ENCODE measurements around the gene CCNI.
"Not testable (repeated sequence)": the region's sequence is repeated elsewhere in the genome, so short reads cannot be mapped to it uniquely, and the experiment has no call there.

The CCNI gene

DNA sequence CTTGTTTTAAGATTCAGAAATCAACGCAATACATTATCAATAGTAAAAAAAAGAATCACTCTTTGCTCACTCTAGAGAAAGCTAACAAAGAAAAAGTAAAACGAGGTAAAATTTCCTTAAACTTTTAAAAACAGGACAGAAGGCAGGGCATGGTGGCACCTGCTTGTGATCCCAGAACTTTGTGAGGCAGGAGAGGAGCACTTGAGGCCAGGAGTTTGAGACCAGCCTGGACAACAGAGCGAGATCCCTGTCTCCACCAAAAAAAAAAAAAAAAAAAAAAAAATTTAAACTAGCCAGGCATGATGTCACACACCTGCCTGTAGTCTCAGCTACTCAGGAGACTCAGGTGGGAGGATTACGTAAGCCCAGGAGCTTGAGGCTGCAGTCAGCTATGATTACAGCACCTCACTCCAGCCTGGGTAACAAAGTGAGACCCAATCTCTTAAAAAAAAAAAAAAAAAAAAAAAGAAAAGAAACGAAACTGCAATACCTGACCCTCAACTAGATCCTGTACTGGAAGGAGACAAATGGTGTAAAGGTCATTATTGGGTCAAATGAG lies 3.5 kb downstream of the CCNI start:
- no peak for TF ChIP-seq CTCF (conservative IDR thresholded peaks at IDR 0.05)
- no peak overlapping the region for H3K27ac ChIP-seq

DNA sequence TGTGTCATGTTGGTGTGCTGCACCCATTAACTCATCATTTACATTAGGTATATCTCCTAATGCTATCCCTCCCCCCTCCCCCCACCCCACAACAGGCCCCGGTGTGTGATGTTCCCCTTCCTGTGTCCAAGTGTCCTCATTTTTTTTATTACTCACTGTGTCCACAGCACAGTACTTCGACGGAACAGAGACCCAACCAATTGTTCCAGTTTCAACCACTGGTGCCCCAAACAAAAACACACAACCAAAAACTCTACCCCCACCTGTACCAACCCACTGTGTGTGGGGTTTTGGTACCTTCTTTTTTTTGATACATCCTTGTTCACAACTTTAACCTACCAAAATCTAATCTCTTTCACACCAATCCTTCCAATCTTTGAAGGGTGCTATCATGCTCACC lies 6.3 kb downstream of the CCNI start:
- H3K27ac ChIP-seq, result not testable (repeated sequence)

- no peak for TF ChIP-seq CTCF (conservative IDR thresholded peaks at IDR 0.05)
- no peak overlapping the region for H3K27ac ChIP-seq
These were observed 10.4 kb downstream of the CCNI start for GRCh38 chr4:77065382-77065781.

DNA sequence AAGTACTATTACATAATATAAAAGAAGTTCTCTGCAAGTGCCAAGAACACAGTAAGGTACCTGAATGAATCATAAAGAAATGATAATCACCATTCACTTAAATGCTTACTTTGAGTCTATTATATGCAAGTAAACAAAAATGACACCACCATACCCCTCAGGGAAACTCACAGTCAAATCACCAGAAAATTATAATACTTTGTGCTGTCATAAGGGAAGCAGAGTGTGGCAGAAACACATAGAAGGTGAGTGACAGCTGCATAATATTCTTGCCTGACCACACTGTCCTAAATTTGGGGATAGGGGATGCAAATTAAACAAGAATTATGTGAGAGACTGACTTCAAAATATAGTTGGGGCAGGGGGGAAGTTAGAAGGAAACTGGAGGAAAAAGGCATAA lies 12.9 kb downstream of the CCNI start:
- TF ChIP-seq CTCF (conservative IDR thresholded peaks at IDR 0.05), result no peak
- H3K27ac ChIP-seq, result no peak overlapping the region

DNA sequence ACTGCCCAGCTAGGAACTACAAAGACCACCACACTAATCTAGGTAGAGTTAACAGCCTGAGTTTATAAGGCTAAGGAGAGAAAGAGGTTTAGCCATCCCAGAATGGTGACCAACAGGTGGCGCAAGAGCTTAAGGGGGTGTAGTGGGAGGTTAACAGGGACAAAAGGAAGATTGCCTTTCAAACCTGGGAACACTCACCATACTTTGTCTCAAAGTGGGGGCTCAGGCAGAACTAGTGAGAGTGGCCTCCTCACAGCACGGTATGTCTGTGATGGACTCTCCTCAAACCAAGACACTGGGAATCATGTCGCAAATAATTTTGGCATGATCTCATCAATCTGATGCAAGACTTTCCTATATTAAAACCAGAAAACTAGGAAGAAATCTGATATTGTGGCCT lies 23.4 kb downstream of the CCNI start:
- peak; percentile 93 for TF ChIP-seq CTCF (conservative IDR thresholded peaks at IDR 0.05)
- peak overlapping the region; percentile 4; the same call in 1 of the 2 replicates for H3K27ac ChIP-seq

- no peak for TF ChIP-seq CTCF (conservative IDR thresholded peaks at IDR 0.05)
These were observed 24.8 kb downstream of the CCNI start for GRCh38 chr4:77050962-77051361.

DNA sequence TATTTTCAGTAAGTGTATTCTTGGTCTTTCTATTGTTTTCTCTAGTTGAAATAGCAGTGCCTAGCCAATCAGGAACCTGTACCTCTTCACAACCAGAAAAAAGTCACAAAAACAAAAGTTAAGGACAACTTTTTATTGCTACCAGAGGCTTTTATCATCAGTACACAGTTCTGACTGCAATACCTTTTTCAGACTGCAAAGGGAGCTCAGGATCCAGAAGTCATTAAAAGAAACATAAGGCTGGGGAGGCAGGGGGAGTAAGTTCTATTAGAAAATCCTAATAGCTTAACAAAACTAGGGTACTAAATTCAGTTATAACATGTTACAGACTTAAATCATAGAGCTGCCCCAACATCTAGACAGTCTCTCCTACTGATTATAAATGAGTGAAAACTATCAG lies 28.8 kb downstream of the CCNI start:
- peak overlapping the region; percentile 1; the same call in 1 of the 2 replicates for H3K27ac ChIP-seq
- peak; percentile 62 for TF ChIP-seq CTCF (conservative IDR thresholded peaks at IDR 0.05)

More at GRCh38 chr4:77050962-77051361, 24.8 kb downstream of the CCNI start:
- H3K27ac ChIP-seq, result no peak overlapping the region

- peak; percentile 27 for TF ChIP-seq CTCF (conservative IDR thresholded peaks at IDR 0.05)
- H3K27ac ChIP-seq, result no peak overlapping the region
These were observed 30.3 kb downstream of the CCNI start for GRCh38 chr4:77045490-77045889.
